HL-60 (cell line): ENCODE measurements around the gene NDUFAB1.
"Not testable (repeated sequence)": the region's sequence is repeated elsewhere in the genome, so short reads cannot be mapped to it uniquely, and the experiment has no call there.

Experiments used
- DNase-seq, 2 experiments: peaks; one replicate each; pipeline ENCODE4 v3.0.0-alpha.2; 2010 to 2020; ENCODE audit warnings: low read depth in 1 of 2, low spot score in 1 of 2
- H3K27ac ChIP-seq: fragments of 250-450 bp; sonication (Bioruptor Pico); replicated peaks from 2 replicates; pipeline ENCODE4 v1.5.1; 2020; ENCODE audit warnings: mild to moderate bottlenecking, moderate library complexity
- H3K27me3 ChIP-seq: fragments of 250-450 bp; sonication (Bioruptor Pico); 2 replicates; pipeline ENCODE4 v1.5.1; 2021; ENCODE audit warnings: mild to moderate bottlenecking, moderate library complexity; ENCODE audit not compliant: insufficient read depth, poor library complexity, severe bottlenecking
- H3K4me3 ChIP-seq: replicated peaks from 2 replicates; pipeline ENCODE4 v1.5.1; 2011; ENCODE audit warnings: mild to moderate bottlenecking, control low read depth, low read length; ENCODE audit not compliant: insufficient read depth
- GABPA ChIP-seq: IDR thresholded peaks from 2 replicates; pipeline ENCODE4 v1.6.1; 2012; ENCODE audit warnings: low read depth
- POLR2AphosphoS5 ChIP-seq: IDR thresholded peaks from 2 replicates; pipeline ENCODE4 v1.6.1; 2012; ENCODE audit warnings: low read depth
- SPI1 ChIP-seq: IDR thresholded peaks from 2 replicates; pipeline ENCODE4 v1.6.1; 2012; ENCODE audit warnings: low read depth, mild to moderate bottlenecking, borderline replicate concordance
- TF ChIP-seq, protein P1 (sequence below): IDR thresholded peaks from 2 replicates; pipeline ENCODE4 v1.6.1; 2012; ENCODE audit warnings: low read depth; ENCODE audit not compliant: insufficient replicate concordance
- TF ChIP-seq, protein P2 (sequence below): IDR thresholded peaks from one replicate; pipeline ENCODE4 v1.5.1; 2011; ENCODE audit warnings: low read length, control low read depth, inconsistent platforms; ENCODE audit not compliant: insufficient read depth

NDUFAB1 gene

DNA sequence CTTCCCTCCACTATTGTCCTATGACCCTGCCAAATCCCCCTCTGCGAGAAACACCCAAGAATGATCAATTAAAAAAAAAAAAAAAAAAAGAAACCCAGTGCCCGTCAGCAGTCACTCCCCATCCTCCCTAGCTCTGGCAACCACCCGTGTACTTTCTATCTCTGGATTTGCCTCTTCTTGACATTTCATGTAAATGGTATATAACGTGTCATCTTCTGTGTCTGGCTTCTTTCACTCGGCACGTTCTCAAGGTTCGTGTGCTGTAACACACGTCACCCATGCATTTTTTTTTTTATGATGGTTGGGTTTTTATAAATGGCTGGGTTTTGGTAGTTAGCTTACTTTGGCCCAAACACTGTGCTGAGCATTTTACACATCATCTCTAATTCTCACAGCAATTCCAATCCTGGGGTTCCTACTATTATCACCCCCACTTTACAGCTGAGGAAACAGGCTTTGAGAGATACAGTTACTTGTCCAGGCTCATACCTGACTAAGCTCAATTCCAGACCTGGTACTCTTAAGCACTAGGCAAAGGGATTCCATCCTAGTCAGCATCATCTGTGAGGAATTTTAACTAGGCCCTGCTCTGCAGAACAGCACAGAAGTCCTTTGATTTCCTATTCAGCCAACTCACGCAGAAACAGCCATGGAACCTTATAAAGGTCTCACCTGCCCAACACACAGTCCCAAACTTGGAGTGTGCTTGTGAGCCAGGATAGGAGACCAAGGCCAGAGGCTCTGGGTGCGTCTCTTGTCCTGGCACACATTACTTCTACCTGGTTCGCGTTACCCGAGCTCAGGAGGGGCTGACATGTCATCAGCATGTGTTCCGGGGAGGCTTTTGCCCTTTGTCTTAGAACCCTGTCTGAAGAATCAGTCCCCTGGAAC, 11.7 kb downstream of the NDUFAB1 start:
- H3K4me3 ChIP-seq: no peak overlapping the region
- TF ChIP-seq POLR2AphosphoS5 (no peak), SPI1 (no peak), GABPA (no peak)
- TF ChIP-seq, protein P1, sequence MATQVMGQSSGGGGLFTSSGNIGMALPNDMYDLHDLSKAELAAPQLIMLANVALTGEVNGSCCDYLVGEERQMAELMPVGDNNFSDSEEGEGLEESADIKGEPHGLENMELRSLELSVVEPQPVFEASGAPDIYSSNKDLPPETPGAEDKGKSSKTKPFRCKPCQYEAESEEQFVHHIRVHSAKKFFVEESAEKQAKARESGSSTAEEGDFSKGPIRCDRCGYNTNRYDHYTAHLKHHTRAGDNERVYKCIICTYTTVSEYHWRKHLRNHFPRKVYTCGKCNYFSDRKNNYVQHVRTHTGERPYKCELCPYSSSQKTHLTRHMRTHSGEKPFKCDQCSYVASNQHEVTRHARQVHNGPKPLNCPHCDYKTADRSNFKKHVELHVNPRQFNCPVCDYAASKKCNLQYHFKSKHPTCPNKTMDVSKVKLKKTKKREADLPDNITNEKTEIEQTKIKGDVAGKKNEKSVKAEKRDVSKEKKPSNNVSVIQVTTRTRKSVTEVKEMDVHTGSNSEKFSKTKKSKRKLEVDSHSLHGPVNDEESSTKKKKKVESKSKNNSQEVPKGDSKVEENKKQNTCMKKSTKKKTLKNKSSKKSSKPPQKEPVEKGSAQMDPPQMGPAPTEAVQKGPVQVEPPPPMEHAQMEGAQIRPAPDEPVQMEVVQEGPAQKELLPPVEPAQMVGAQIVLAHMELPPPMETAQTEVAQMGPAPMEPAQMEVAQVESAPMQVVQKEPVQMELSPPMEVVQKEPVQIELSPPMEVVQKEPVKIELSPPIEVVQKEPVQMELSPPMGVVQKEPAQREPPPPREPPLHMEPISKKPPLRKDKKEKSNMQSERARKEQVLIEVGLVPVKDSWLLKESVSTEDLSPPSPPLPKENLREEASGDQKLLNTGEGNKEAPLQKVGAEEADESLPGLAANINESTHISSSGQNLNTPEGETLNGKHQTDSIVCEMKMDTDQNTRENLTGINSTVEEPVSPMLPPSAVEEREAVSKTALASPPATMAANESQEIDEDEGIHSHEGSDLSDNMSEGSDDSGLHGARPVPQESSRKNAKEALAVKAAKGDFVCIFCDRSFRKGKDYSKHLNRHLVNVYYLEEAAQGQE: no peak
- TF ChIP-seq, protein P2, sequence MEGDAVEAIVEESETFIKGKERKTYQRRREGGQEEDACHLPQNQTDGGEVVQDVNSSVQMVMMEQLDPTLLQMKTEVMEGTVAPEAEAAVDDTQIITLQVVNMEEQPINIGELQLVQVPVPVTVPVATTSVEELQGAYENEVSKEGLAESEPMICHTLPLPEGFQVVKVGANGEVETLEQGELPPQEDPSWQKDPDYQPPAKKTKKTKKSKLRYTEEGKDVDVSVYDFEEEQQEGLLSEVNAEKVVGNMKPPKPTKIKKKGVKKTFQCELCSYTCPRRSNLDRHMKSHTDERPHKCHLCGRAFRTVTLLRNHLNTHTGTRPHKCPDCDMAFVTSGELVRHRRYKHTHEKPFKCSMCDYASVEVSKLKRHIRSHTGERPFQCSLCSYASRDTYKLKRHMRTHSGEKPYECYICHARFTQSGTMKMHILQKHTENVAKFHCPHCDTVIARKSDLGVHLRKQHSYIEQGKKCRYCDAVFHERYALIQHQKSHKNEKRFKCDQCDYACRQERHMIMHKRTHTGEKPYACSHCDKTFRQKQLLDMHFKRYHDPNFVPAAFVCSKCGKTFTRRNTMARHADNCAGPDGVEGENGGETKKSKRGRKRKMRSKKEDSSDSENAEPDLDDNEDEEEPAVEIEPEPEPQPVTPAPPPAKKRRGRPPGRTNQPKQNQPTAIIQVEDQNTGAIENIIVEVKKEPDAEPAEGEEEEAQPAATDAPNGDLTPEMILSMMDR: no peak
- H3K27ac ChIP-seq: no peak overlapping the region
- no peak for DNase-seq
- no peaks in the 10 kb centered on the region for H3K27me3 ChIP-seq

DNA sequence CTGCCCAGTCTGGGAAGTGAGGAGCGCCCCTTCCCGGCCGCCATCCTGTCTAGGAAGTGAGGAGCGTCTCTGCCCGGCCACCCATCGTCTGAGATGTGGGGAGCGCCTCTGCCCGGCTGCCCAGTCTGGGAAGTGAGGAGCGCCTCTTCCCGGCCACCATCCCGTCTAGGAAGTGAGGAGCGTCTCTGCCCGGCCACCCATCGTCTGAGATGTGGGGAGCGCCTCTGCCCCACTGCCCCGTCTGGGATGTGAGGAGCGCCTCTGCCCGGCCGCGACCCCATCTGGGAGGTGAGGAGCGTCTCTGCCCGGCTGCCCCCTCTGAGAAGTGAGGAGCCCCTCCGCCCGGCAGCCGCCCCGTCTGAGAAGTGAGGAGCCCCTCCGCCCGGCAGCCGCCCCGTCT, 12.8 kb downstream of the NDUFAB1 start:
- H3K27ac ChIP-seq, DNase-seq, H3K4me3 ChIP-seq, H3K27me3 ChIP-seq: not testable (repeated sequence)

DNA sequence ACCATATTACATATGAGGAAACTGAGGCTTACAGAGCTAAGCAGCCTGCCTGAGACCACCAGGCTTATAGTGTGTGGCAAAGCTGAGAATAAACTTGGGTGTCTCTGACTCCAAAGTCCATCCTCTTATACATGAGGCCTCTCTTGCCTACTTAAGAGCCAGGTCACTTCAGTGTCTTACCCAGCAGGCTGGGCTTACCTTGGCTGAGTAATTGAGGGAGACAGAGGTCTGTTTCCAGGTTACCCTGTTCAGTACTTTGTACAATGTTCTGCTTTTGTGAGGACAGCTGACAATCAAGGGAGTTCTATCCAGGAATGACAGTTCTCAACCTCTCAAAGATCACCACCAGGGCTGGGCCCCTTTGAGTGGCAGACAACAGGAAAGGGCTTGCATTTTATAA, 14.4 kb downstream of the NDUFAB1 start:
- TF ChIP-seq POLR2AphosphoS5: no peak
- TF ChIP-seq, protein P2: no peak
- TF ChIP-seq GABPA: no peak
- TF ChIP-seq SPI1: no peak
- TF ChIP-seq, protein P1: no peak
- Histone ChIP-seq H3K27me3 (no peaks in the 10 kb centered on the region), H3K27ac (no peak overlapping the region), H3K4me3 (no peak overlapping the region)
- no peak for DNase-seq

DNA sequence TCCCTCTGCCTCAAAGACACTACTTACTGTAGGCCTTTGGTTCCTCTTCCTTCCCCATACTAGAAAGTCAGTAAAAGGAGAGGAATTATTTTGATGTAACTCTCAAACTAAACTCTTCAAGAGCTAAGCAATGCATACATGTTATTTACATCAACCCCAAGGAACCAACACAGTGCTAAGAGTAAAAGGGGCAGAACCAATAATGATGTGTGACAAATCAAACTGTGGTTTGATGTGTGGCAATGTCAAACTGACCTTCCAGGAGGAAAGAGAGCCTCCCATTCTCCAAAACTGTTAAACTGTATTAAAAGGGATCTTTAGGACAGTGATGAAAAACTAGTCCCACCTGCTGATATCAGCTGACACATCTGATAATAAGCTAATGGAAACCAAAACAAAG, 15.7 kb downstream of the NDUFAB1 start:
- Histone ChIP-seq H3K4me3 (no peak overlapping the region), H3K27me3 (no peaks in the 10 kb centered on the region), H3K27ac (no peak overlapping the region)
- TF ChIP-seq, protein P1: no peak
- TF ChIP-seq GABPA (no peak), POLR2AphosphoS5 (no peak), SPI1 (no peak)
- TF ChIP-seq, protein P2: no peak
- DNase-seq: no peak
